Astrocyte of the cerebellum (primary cell): ENCODE measurements around the gene KLHL2.
A peak's percentile ranks its signal among the peaks of the same experiment; 100 is the strongest.

Experiments
- DNase-seq: peaks from one replicate; pipeline ENCODE4 v3.0.0-alpha.2; 2011; ENCODE audit warnings: low read depth
- H3K4me3 ChIP-seq: 2 replicates; pipeline ENCODE4 v1.5.1; 2011; ENCODE audit warnings: mild to moderate bottlenecking, low read depth, low read length, moderate library complexity
- CTCF ChIP-seq: IDR thresholded peaks from 2 replicates; pipeline ENCODE4 v1.5.1; 2012; ENCODE audit warnings: low read length, low read depth, moderate library complexity, mild to moderate bottlenecking; ENCODE audit errors: missing control alignments
- in situ Hi-C: cut with HindIII; loops from 2 replicates; pipeline ENCODE4 v1.10.0; 2017; ENCODE audit warnings: low sequenced_read_pairs

Gene KLHL2

GRCh38 chr4:165343353-165344191 lies 136.2 kb downstream of the KLHL2 start:
- H3K4me3 ChIP-seq = no peak overlapping the region
- peak; percentile 50 for TF ChIP-seq CTCF
- DNase-seq = no peak
- in situ Hi-C loops = loop anchor here (5.0 to 10.0 kb wide), 2 partner anchors 121 to 206 kb away; no protein-coding TSS in a partner anchor

DNA sequence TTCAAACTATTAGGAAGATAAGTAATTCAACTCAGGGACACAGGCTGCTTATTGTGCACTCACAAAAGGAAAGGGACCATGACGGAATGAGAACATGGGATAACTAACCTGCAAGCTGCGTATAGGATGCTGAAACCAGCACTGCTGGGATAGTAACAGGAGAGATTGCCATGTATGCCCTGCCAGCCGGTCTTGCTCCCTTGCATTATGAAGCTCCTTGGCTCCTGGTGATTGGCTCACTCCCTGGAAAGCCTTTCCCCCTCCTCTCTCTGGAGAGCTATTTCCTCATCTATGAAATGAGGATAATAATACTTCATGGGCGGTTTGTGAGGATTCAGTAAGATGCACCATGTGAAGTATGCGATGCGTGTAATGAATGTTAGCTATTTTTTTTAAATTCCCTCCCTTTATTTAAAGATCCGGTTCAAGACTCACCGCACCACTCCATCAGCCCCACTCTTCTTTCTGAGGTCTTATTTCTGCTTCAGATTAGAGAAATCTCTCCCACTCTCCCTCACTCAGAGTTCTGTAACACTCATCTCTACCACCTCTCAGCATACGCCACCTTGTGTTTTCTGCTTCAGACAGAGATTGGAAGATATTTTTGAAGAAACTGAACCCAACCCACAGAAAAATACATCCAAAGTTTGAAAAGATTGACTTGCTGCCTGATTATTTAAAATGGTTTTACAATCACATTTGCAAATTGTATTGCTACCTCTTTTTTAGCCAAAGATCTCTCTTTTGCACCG lies 138.5 kb downstream of the KLHL2 start:
- peak; percentile 32 for TF ChIP-seq CTCF
- DNase-seq = no peak
- in situ Hi-C loops = loop anchor here (10.0 kb wide), 1 partner anchor 119 kb away; no protein-coding TSS in a partner anchor
- no peak overlapping the region for H3K4me3 ChIP-seq

DNA sequence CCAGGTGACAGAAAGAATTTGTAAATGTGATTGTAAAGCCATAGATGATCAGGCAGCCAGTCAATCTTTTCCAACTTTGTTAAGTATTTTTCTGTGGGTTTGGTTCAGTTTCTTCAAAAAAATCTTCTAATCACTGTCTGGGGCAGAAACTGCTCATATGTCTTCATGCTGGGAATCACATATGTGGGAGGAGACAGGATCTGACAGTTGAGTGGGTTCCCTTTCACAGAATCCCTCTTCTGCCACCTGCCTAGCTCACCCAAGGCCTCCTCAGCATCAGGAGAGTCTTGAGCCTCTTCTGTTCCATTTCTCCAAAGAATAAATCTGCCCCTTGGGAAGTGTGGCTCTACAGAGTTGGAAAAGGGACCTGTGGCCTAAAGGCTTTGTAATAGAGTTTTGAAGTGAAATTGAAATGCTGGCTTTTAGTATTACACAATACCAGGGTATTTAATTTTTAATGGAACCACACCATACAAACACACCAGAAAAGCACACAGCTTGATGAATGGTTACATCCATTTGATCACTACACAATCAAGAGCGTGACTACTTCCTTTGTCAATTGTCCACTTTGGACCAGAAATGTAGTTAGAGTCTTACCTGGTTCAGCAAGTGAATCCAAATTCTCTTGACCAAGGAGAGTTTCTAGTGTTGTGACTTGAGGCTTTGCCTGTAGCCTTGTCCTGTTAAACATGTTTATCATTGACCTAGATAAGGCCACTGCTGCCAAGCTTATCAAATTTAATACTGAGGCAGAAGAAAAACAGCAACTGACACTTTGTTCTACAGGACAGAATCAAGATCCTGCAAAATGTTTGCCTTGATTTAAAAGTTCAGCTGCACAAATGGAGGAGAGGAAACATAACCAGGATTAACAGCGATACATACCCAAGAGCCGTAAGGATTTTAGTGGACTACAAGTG lies 140.5 kb downstream of the KLHL2 start:
- no peak for TF ChIP-seq CTCF
- DNase-seq = no peak
- in situ Hi-C loops = loop anchor here (10.0 kb wide), 1 partner anchor 117 kb away; no protein-coding TSS in a partner anchor
- H3K4me3 ChIP-seq = no peak overlapping the region

GRCh38 chr4:165351359-165352130 lies 144.2 kb downstream of the KLHL2 start:
- in situ Hi-C loops = no loop called here
- no peak overlapping the region for H3K4me3 ChIP-seq
- DNase-seq = no peak
- TF ChIP-seq CTCF = no peak

GRCh38 chr4:165355900-165356300 lies 148.5 kb downstream of the KLHL2 start:
- DNase-seq = no peak
- H3K4me3 ChIP-seq = no peak overlapping the region
- in situ Hi-C loops = no loop called here
- TF ChIP-seq CTCF = peak; percentile 71

- no peak overlapping the region for H3K4me3 ChIP-seq
- in situ Hi-C loops = no loop called here
- TF ChIP-seq CTCF = no peak
- no peak for DNase-seq
Observed at GRCh38 chr4:165359506-165359905, 152.1 kb downstream of the KLHL2 start.
